Neural cell (in vitro differentiated cells): Measurements from ENCODE around the gene DMXL2. TPM values are rescaled to one million over a fixed set of nuclear protein-coding genes. Genes with fewer than 3 reads are reported as not detected.

ENCODE experiments used
- polyA plus RNA-seq: library from polyadenylated mRNA; depleted of rRNA; stranded (reverse); fragments of >200 nt; gene quantifications from 2 replicates; pipeline ENCODE4 v1.2.3, GENCODE V29; 2014

DMXL2 gene
- polyA plus RNA-seq, 1 donor from 2014 or later: 176 TPM

Other genes with a start within 250 kb of the DMXL2 start
- 61.3 and 68.7 TPM in 2 replicates for gene SCG3, start 58.7 kb upstream of the DMXL2 start, polyA plus RNA-seq
- gene LYSMD2, start 114.9 kb upstream of the DMXL2 start, polyA plus RNA-seq: 6.1 and 8.3 TPM in 2 replicates
- gene TMOD2, start 128.8 kb upstream of the DMXL2 start, polyA plus RNA-seq: 79.9 and 80.3 TPM in 2 replicates
- 10.5 and 12.6 TPM in 2 replicates for gene TMOD3, start 206.9 kb upstream of the DMXL2 start, polyA plus RNA-seq